Measurements from ENCODE around the gene SERPINE3. TPM values are rescaled to one million over a fixed set of nuclear protein-coding genes. Genes with fewer than 3 reads are reported as not detected.

The SERPINE3 gene
- total RNA-seq, 2 experiments from 2014 or later: not detected

DNA sequence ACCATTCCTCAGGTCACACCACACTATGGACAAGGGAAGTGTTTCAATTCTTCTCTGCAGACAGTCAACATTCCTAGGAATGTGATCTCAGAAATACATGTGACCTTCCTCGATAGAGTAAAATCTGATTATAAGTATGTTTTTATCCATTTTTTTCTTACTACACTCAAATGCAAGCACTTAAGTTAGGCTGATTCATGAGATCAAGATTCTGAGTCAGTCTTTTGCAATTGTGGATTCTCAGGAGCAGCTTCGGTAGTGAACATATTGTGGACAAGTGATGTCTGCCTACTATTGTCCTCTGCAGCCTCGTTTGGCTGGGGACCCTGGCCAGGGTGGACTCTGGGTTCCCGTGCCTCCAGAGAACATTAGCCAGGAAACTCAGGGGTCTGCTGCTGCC, 3.2 kb downstream of the SERPINE3 start:
- intact Hi-C loops (cut with micrococcal nuclease; ENCODE audit: unreplicated experiment): no loop called here
- Histone ChIP-seq H3K4me2 (ENCODE audit: low read length) (no peak overlapping the region), H3K4me1 (ENCODE audit: insufficient read depth, low read length, poor library complexity, severe bottlenecking) (no peaks in the 10 kb centered on the region), H3K9me2 (ENCODE audit: insufficient read depth, low read length) (no peaks in the 10 kb centered on the region), H4K20me1 (ENCODE audit: insufficient read depth, low read length) (no peaks in the 10 kb centered on the region), H3K36me3 (ENCODE audit: insufficient read depth, low read length) (no peaks in the 10 kb centered on the region), H2AFZ (ENCODE audit: low read length) (no peak overlapping the region), H3K4me3 (ENCODE audit: low read depth, low read length, poor library complexity, severe bottlenecking) (no peak overlapping the region), H3K79me2 (ENCODE audit: insufficient read depth, low read depth, low read length) (no peaks in the 10 kb centered on the region), H3K9me3 (ENCODE audit: low read length) (no peaks in the 10 kb centered on the region), H3K27ac (ENCODE audit: low read depth, low read length, poor library complexity, severe bottlenecking) (no peak overlapping the region)
- no peak for DNase-seq (ENCODE audit: low spot score)
- ChIA-PET POLR2A (interaction anchor here (0.5 kb wide), 1 partner anchor 1691 kb away, joined by 3 read pairs; no protein-coding TSS in a partner anchor), CTCF (ENCODE audit: unreplicated experiment) (no interaction called here)
- TF ChIP-seq CTCF (conservative IDR thresholded peaks at IDR 0.05; ENCODE audit: low read length) (no peak), EZH2phosphoT487 (IDR thresholded peaks at IDR 0.05; ENCODE audit: borderline replicate concordance, low read depth, low read length) (no peak)
- BruUV-seq (replicated peaks): no TSS peak

DNA sequence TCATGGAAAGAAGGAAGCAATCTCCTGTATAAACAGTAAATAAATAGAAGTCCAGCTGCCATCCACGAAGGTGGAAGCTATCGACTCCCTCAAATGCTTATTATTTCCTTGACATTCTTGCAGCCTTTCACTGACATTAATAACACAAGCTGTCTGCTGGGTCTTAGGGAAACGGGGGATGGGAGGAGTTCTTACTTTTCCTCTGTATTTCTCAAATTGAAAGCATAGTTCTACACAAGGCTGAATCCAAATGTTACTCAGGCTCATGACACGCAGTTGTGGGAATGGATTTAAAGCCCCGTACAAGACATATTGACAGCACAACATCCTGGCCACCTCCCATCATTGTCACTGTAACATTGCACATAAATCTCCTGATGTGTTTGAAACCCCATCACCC, 4.0 kb downstream of the SERPINE3 start:
- no peak overlapping the region for H2AFZ ChIP-seq (ENCODE audit: low read length)
- CTCF ChIA-PET (ENCODE audit: unreplicated experiment): no interaction called here
- TF ChIP-seq CTCF (conservative IDR thresholded peaks at IDR 0.05; ENCODE audit: low read length): no peak
- no peak for TF ChIP-seq EZH2phosphoT487 (IDR thresholded peaks at IDR 0.05; ENCODE audit: borderline replicate concordance, low read depth, low read length)

DNA sequence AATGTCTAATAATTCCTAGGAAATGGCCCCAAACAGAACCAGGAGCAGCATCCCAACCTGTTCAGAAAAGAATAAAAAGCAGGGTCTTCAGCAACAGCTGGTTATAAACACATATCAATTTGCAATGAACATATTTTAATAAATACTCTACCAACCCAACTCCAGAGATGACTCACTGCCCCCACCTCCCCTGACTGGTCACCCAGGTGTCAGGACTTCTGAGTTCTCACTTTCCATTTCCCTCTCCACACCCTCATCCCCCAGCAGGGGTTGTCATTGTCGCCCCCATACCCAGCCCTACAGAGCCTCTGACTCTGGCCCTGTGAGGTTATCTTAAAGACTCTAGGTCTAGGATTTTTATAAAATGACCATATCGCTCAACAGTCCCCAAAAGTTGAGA, 6.9 kb downstream of the SERPINE3 start:
- Histone ChIP-seq H3K27ac (ENCODE audit: low read depth, low read length, poor library complexity, severe bottlenecking) (no peak overlapping the region), H3K36me3 (ENCODE audit: insufficient read depth, low read length) (no peaks in the 10 kb centered on the region), H2AFZ (ENCODE audit: low read length) (no peak overlapping the region), H3K4me2 (ENCODE audit: low read length) (no peak overlapping the region), H3K9me2 (ENCODE audit: insufficient read depth, low read length) (no peaks in the 10 kb centered on the region), H4K20me1 (ENCODE audit: insufficient read depth, low read length) (no peaks in the 10 kb centered on the region), H3K79me2 (ENCODE audit: insufficient read depth, low read depth, low read length) (no peaks in the 10 kb centered on the region), H3K4me1 (ENCODE audit: insufficient read depth, low read length, poor library complexity, severe bottlenecking) (no peaks in the 10 kb centered on the region), H3K4me3 (ENCODE audit: low read depth, low read length, poor library complexity, severe bottlenecking) (no peak overlapping the region), H3K9me3 (ENCODE audit: low read length) (no peaks in the 10 kb centered on the region)
- CTCF ChIA-PET (ENCODE audit: unreplicated experiment): no interaction called here
- BruUV-seq (replicated peaks): no TSS peak
- intact Hi-C loops (cut with micrococcal nuclease; ENCODE audit: unreplicated experiment): no loop called here
- POLR2A ChIA-PET: interaction anchor here (1.2 kb wide), 1 partner anchor 12 kb away, joined by 3 read pairs; no protein-coding TSS in a partner anchor
- no peak for TF ChIP-seq CTCF (conservative IDR thresholded peaks at IDR 0.05; ENCODE audit: low read length)
- no peak for TF ChIP-seq EZH2phosphoT487 (IDR thresholded peaks at IDR 0.05; ENCODE audit: borderline replicate concordance, low read depth, low read length)
- no peak for DNase-seq (ENCODE audit: low spot score)

More for the DNA sequence above, 4.0 kb downstream of the SERPINE3 start:
- intact Hi-C loops (cut with micrococcal nuclease; ENCODE audit: unreplicated experiment): no loop called here
- Histone ChIP-seq H3K27ac (ENCODE audit: low read depth, low read length, poor library complexity, severe bottlenecking) (no peak overlapping the region), H3K4me3 (ENCODE audit: low read depth, low read length, poor library complexity, severe bottlenecking) (no peak overlapping the region), H4K20me1 (ENCODE audit: insufficient read depth, low read length) (no peaks in the 10 kb centered on the region), H3K9me3 (ENCODE audit: low read length) (no peaks in the 10 kb centered on the region), H3K4me1 (ENCODE audit: insufficient read depth, low read length, poor library complexity, severe bottlenecking) (no peaks in the 10 kb centered on the region), H3K36me3 (ENCODE audit: insufficient read depth, low read length) (no peaks in the 10 kb centered on the region), H3K9me2 (ENCODE audit: insufficient read depth, low read length) (no peaks in the 10 kb centered on the region), H3K4me2 (ENCODE audit: low read length) (no peak overlapping the region), H3K79me2 (ENCODE audit: insufficient read depth, low read depth, low read length) (no peaks in the 10 kb centered on the region)
- BruUV-seq (replicated peaks): no TSS peak
- no peak for DNase-seq (ENCODE audit: low spot score)
- POLR2A ChIA-PET: interaction anchor here (0.6 to 1.1 kb wide), 3 partner anchors 33 to 92 kb away, joined by 3 read pairs; no protein-coding TSS in a partner anchor
